OCI-LY1 (cell line): ENCODE data around the gene C3orf22.

ENCODE experiments used
- EZH2 ChIP-seq: fragments of 200-600 bp; sonication (generic), shearing (Covaris generic); IDR thresholded peaks from 2 replicates; pipeline ENCODE4 v1.8.0; 2017; ENCODE audit warnings: borderline replicate concordance, mixed run types, mild to moderate bottlenecking, antibody characterized with exemption, low read length, moderate library complexity, mixed read lengths
- TF ChIP-seq, protein P1 (sequence below): fragments of 200-600 bp; sonication (generic), shearing (Covaris generic); IDR thresholded peaks from 2 replicates; pipeline ENCODE4 v1.5.1; 2017; ENCODE audit warnings: mild to moderate bottlenecking, antibody characterized with exemption, low read length, moderate library complexity, mixed read lengths

DNA sequence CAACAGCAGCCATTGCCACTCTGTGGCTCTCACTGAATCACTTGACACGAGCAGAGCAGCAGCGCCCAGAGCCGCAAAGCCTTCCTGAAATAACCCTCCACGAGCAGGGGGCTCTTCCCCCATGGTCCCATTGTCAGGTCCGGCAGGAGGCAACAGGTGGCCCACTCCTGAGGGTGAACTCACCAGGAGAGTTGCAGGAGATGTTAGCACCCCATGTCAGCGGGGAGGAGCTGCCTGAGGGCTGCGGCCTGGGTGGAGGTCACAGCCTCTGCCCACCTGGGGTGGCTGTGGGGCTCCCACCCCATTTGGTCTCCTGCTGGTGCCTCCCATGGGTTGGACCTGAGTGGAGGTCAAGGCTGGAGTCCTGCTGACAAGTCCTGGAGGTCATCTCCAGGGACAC is 12.3 kb upstream of the C3orf22 start:
- TF ChIP-seq, protein P1, sequence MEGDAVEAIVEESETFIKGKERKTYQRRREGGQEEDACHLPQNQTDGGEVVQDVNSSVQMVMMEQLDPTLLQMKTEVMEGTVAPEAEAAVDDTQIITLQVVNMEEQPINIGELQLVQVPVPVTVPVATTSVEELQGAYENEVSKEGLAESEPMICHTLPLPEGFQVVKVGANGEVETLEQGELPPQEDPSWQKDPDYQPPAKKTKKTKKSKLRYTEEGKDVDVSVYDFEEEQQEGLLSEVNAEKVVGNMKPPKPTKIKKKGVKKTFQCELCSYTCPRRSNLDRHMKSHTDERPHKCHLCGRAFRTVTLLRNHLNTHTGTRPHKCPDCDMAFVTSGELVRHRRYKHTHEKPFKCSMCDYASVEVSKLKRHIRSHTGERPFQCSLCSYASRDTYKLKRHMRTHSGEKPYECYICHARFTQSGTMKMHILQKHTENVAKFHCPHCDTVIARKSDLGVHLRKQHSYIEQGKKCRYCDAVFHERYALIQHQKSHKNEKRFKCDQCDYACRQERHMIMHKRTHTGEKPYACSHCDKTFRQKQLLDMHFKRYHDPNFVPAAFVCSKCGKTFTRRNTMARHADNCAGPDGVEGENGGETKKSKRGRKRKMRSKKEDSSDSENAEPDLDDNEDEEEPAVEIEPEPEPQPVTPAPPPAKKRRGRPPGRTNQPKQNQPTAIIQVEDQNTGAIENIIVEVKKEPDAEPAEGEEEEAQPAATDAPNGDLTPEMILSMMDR = no peak
- no peak for TF ChIP-seq EZH2
